Testis (tissue), 3 donors: ENCODE results near the gene KDM6B. TPM values are rescaled to one million over a fixed set of nuclear protein-coding genes. Genes with fewer than 3 reads are reported as not detected.

ENCODE experiments used
- DNase-seq: peaks from one replicate; pipeline ENCODE4 v3.0.0-alpha.2; 2019
- H3K27ac ChIP-seq, 2 donors: fragments of 200-600 bp; sonication (generic); one replicate each; pipeline ENCODE4 v1.5.1; 2019
- H3K27me3 ChIP-seq: fragments of 200-600 bp; sonication (generic); one replicate; pipeline ENCODE4 v1.5.1; 2019
- H3K36me3 ChIP-seq: fragments of 200-600 bp; sonication (generic); one replicate; pipeline ENCODE4 v1.5.1; 2017; ENCODE audit warnings: low read depth; ENCODE audit errors: missing control alignments
- H3K4me1 ChIP-seq: fragments of 200-600 bp; sonication (generic); one replicate; pipeline ENCODE4 v1.5.1; 2019
- H3K4me3 ChIP-seq, 2 donors: fragments of 200-600 bp; sonication (generic); one replicate each; pipeline ENCODE4 v1.5.1; 2017 to 2019
- H3K9me3 ChIP-seq: fragments of 200-600 bp; sonication (generic); one replicate; pipeline ENCODE4 v1.5.1; 2017
- CTCF ChIP-seq, 3 experiments: fragments of 450-650 bp in 2 of 3; fragments of 200-600 bp in 1 of 3; sonication (generic) in 1 of 3; IDR thresholded peaks; one replicate each; pipeline ENCODE4 v1.5.1; 2016 to 2019; ENCODE audit warnings: antibody characterized with exemption in 3 of 3, mild to moderate bottlenecking in 2 of 3, moderate library complexity in 1 of 3
- POLR2A ChIP-seq: fragments of 450-650 bp; IDR thresholded peaks from one replicate; pipeline ENCODE4 v1.6.1; 2017; ENCODE audit warnings: antibody characterized with exemption, mild to moderate bottlenecking, moderate library complexity
- WGBS, 2 donors: methylation state at CpG; one replicate each; pipeline ENCODE4 v1.1.5; 2018; 5-methylcytosine and 5-hydroxymethylcytosine counted together
- intact Hi-C: fragments of 100-400 bp; cut with DNase I; formaldehyde crosslinking; loops from one replicate; pipeline ENCODE4 v1.15.1; 2023; ENCODE audit warnings: low total_unique reads
- polyA plus RNA-seq: library from polyadenylated mRNA; stranded (reverse); fragments of 350-450 nt; fragmentation: Illumina TruSeq; extraction: RNeasy Lipid Tissue Mini Kit (QIAGEN cat#74804); gene quantifications from one replicate; pipeline ENCODE4 v1.2.3, GENCODE V29; 2014; ENCODE audit warnings: low read depth, low replicate concordance; ENCODE audit not compliant: insufficient read depth
- total RNA-seq, 2 donors: library from RNA; depleted of rRNA; stranded (reverse); fragments of >200 nt; gene quantifications; one replicate each; pipeline ENCODE4 v1.2.3, GENCODE V29; 2016

KDM6B gene
- total and polyA plus RNA-seq, 3 donors from 2014 or later, result 27.8 to 41.8 (median 38.0) TPM

DNA sequence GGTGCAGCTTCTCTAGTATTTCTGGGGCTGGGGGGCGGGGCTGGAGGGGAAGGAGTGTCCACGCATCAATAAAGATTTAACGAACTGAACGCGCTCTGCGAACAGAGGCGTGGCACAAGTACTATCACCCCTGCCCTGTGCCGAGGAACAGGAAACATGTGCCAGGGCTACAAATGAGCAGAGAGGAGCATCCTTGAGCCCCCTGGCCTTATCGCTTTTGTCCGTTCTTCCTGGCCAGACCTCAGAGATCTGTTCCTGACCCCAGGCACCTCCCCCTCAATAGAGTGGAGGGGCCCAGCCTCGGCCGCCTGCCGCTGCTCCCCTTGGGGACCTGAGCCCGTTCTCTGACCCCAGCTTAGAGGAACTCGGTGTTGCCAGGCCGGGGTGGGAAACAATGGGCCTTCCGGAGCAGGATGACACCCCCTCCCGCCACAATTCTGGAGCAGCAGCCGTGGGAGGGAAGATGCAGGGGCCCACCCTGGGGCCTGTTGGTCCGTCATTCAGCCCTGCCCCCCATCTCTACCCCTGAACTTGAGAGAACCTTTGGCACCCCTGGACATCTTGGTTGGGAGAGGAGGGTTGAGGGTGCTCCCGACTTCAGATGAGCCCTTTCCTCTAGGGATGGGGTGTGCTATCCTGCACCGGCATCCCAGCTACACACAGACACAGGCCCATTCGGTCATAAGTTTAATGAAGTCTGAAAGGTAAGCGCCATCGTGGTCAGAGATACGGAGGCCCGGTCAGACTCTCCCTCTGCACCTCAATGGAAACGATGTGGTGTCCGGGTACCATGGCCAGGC lies 22.2 kb downstream of the KDM6B start:
- Histone ChIP-seq H3K9me3 (no peaks in the 10 kb centered on the region), H3K4me1 (peaks cover 26% of the 10 kb centered on the region), H3K27ac (peak overlapping the region; percentile 84 to 98), H3K4me3 (peak overlapping the region; percentile 66 to 68), H3K27me3 (no peaks in the 10 kb centered on the region), H3K36me3 (no peaks in the 10 kb centered on the region)
- peak; percentile 50 for DNase-seq
- TF ChIP-seq CTCF (IDR thresholded peaks at IDR 0.05) (no peak), POLR2A (no peak)
- intact Hi-C loops, result no loop called here
- WGBS, 2 donors, result 0 to 7% methylated on average over 5 to 29 of the region's 29 CpGs

DNA sequence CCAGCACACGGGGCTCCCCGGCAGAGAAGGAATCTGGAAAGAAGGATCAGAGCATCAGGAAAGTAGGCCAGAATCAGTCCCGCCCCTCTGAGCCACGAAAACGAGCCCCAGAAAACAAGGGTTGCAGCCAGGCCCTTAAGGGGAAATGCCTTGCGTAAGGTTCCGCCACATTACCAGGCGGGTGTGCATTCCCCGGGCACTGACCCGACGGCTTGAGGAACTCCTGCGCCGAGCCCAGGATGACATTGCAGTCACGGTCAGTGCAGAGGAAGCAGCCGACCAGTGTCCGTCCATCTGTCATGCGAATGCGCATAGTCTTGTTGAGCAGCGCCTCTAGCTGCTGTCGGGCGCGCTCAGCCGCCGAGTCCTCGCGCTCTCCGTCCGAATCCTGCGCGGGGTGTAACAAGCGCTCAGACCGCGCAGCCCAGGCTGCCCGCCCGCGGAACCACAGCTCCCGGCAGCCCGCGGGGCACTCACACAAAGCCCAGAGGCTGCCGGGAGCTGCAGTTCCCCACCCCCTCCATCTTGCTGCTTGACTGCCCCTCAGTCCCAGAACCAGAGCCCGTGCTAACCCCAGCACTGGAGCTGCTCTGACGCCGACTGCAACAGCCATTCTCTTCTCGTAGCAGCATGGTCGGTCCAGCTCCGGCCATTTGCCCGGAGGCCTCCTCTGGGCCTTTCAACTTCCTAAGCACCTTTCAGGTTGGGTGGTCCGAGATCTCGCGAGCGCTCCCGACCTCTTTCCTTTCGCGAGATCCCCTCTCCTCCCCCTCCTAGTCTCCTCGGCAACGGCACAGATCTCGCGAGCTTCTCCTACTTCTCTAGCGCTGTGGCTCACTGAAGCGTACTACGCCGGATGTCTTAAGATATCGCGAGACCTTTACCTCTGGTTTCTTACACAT lies 23.0 kb downstream of the KDM6B start, which contains the start of gene NAA38:
TSS of gene NAA38 (minus strand) at position 749 of the 902 bp plus-strand sequence. CDS start at position 653, 96 bp downstream.
- Histone ChIP-seq H3K9me3 (no peaks in the 10 kb centered on the region), H3K27ac (peak within 1 kb of the TSS; percentile 84 to 98), H3K4me3 (peak within 1 kb of the TSS; percentile 66 to 68), H3K4me1 (peaks cover 22% of the 10 kb centered on the region), H3K27me3 (no peaks in the 10 kb centered on the region), H3K36me3 (no peaks in the 10 kb centered on the region)
- intact Hi-C loops, result no loop called here
- DNase-seq, result peak; percentile 99
- WGBS, 2 donors, result 0% methylated on average over 24 to 62 of the region's 64 CpGs
- TF ChIP-seq POLR2A (no peak), CTCF (IDR thresholded peaks at IDR 0.05) (peak; percentile 26 to 53 (median 27))

DNA sequence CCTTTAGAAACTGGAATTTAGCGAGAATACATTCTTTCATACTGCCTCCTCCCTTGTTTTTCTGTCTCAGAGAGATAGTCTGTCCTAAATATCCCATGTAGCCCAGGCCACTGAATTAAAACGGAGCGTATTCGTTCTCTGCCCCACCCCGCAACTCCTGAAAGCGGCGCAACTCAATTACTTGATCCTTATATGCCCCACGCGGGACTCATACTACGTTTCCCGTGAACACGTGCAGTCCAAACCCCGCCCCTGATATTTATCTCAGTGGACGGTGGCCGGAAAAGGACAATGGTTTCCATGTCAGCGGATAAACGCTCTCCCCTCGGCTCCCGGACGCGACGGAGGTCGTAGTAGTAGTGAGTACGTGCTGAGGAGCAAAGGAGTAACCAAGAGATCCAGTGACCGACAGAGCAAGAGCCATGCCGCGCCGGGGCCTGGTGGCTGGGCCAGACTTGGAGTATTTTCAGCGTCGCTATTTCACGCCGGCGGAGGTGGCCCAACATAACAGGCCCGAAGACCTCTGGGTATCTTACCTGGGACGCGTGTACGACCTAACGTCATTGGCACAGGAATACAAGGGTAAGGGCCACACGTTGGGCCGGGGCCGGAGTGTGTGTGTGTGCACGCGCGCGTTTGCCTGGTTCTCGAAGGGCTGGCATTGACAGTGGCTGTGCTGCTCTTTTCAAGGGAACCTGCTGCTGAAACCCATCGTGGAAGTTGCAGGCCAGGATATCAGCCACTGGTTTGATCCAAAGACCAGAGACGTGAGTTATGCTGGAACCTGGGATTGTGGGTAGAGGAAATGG lies 23.9 kb downstream of the KDM6B start, which contains the start of gene CYB5D1:
TSS of gene CYB5D1 (plus strand) at position 291 of the 809 bp plus-strand sequence. CDS start at position 423, 132 bp downstream.
- Histone ChIP-seq H3K4me1 (peaks cover 21% of the 10 kb centered on the region), H3K9me3 (no peaks in the 10 kb centered on the region), H3K27me3 (no peaks in the 10 kb centered on the region), H3K27ac (peak within 1 kb of the TSS; percentile 84 to 98), H3K36me3 (no peaks in the 10 kb centered on the region), H3K4me3 (peak within 1 kb of the TSS; percentile 66 to 68)
- intact Hi-C loops, result no loop called here
- WGBS, 2 donors, result 3 to 5% methylated on average over 31 to 48 of the region's 48 CpGs
- DNase-seq, result peak; percentile 97
- no peak for TF ChIP-seq CTCF (IDR thresholded peaks at IDR 0.05)
- TF ChIP-seq POLR2A, result no peak

DNA sequence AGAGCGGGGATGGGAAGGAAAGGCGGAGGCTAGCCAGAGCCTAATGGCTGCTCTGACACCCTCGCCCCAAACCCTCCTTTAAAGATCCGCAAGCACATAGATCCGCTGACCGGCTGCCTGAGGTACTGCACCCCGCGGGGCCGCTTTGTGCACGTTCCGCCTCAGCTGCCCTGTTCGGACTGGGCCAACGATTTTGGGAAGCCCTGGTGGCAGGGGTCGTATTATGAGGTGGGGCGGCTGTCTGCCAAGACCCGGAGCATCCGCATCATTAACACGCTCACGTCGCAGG lies 24.4 kb downstream of the KDM6B start:
- intact Hi-C loops, result no loop called here
- DNase-seq, result peak; percentile 57
- peaks cover 21% of the 10 kb centered on the region for H3K4me1 ChIP-seq
- no peaks in the 10 kb centered on the region for H3K27me3 ChIP-seq
- H3K9me3 ChIP-seq, result no peaks in the 10 kb centered on the region
- 28 to 35% methylated on average over 4 to 20 of the region's 20 CpGs for WGBS, 2 donors
- peak overlapping the region; percentile 84 to 98 for H3K27ac ChIP-seq
- H3K36me3 ChIP-seq, result no peaks in the 10 kb centered on the region
- H3K4me3 ChIP-seq, result peak overlapping the region; percentile 66 to 68
- TF ChIP-seq POLR2A (no peak), CTCF (IDR thresholded peaks at IDR 0.05) (peak; percentile 34 to 60 (median 59))
